Spleen (tissue), 11 donors: ENCODE data around the gene NFKBIE. TPM values are rescaled to one million over a fixed set of nuclear protein-coding genes. Genes with fewer than 3 reads are reported as not detected.
A peak's percentile ranks its signal among the peaks of the same experiment; 100 is the strongest.

Source experiments
- DNase-seq: peaks from one replicate; pipeline ENCODE4 v3.0.0-alpha.2; 2020
- H3K27ac ChIP-seq, 8 donors: fragments of 200-600 bp; sonication (generic) in 7 of 8; 1 replicate in 4 of 8; 2 replicates in 4 of 8; pipeline versions ENCODE4 v1.5.0 to v1.8.0; 2016 to 2021; ENCODE audit warnings: inconsistent platforms in 4 of 8, mild to moderate bottlenecking in 4 of 8, moderate library complexity in 1 of 8
- H3K27me3 ChIP-seq, 7 donors: fragments of 200-600 bp; sonication (generic) in 6 of 7; replicated peaks in 1 of 7; 1 replicate in 4 of 7; 2 replicates in 3 of 7; pipeline versions ENCODE4 v1.5.0 to v1.8.0; 2016 to 2021; ENCODE audit warnings: inconsistent platforms in 3 of 7, mild to moderate bottlenecking in 1 of 7
- H3K36me3 ChIP-seq, 6 donors: fragments of 200-600 bp; sonication (generic) in 5 of 6; 1 replicate in 4 of 6; 2 replicates in 2 of 6; pipeline versions ENCODE4 v1.5.0 to v1.8.0; 2016 to 2021; ENCODE audit warnings: inconsistent platforms in 2 of 6
- H3K4me1 ChIP-seq, 6 donors: fragments of 200-600 bp; sonication (generic) in 5 of 6; 1 replicate in 3 of 6; 2 replicates in 3 of 6; pipeline versions ENCODE4 v1.5.0 to v1.8.0; 2016 to 2021; ENCODE audit warnings: inconsistent platforms in 3 of 6
- H3K4me3 ChIP-seq, 8 donors: fragments of 200-600 bp; sonication (generic) in 7 of 8; 1 replicate in 4 of 8; 2 replicates in 4 of 8; pipeline versions ENCODE4 v1.5.0 to v1.8.0; 2016 to 2021; ENCODE audit warnings: inconsistent platforms in 4 of 8, mild to moderate bottlenecking in 4 of 8, moderate library complexity in 2 of 8
- H3K9me3 ChIP-seq, 8 donors: fragments of 200-600 bp; sonication (generic) in 7 of 8; 1 replicate in 4 of 8; 2 replicates in 4 of 8; pipeline versions ENCODE4 v1.5.0 to v1.8.0; 2016 to 2021; ENCODE audit warnings: inconsistent platforms in 4 of 8
- POLR2A ChIP-seq, 3 donors: fragments of 450-650 bp; IDR thresholded peaks; one replicate each; pipeline ENCODE4 v1.5.1; 2017; ENCODE audit warnings: antibody characterized with exemption in 3 of 3, mild to moderate bottlenecking in 1 of 3
- POLR2AphosphoS5 ChIP-seq, 3 donors: sonication (generic); formaldehyde crosslinking; IDR thresholded peaks; one replicate each; pipeline ENCODE4 v1.5.1; 2017; ENCODE audit warnings: antibody characterized with exemption in 3 of 3
- WGBS, 5 donors: extraction: QIAGEN DNeasy Blood & Tissue Kit in 3 of 5; methylation state at CpG; one replicate each; pipeline versions ENCODE4 v1.1.5 to v1.1.7; 2013 to 2018; 5-methylcytosine and 5-hydroxymethylcytosine counted together
- intact Hi-C: fragments of 100-400 bp; cut with DNase I; formaldehyde crosslinking; loops from one replicate; pipeline ENCODE4 v1.15.0; 2023; ENCODE audit warnings: low total_unique reads
- polyA plus RNA-seq, 3 donors: library from polyadenylated mRNA; stranded (reverse); fragments of 200-250 nt; gene quantifications; one replicate each; pipeline ENCODE4 v1.2.1, GENCODE V29; 2013
- total RNA-seq, 7 donors: library from RNA; depleted of rRNA in 3 of 7; stranded (reverse); fragments of >200 nt in 3 of 7; fragmentation: NEBNext Ultra II Directional in 4 of 7; extraction: Animal tissue kit (Norgen Biotek cat#: 25700) in 4 of 7; gene quantifications; one replicate each; pipeline versions ENCODE4 v1.1.0 to v1.2.1, GENCODE V29; 2016 to 2021
- TF ChIP-seq, protein P1 (sequence below), 11 experiments: fragments of 200-600 bp in 7 of 11; fragments of 450-650 bp in 4 of 11; sonication (generic) in 4 of 11; IDR thresholded peaks in 8 of 11; conservative IDR thresholded peaks in 3 of 11; 1 replicate in 7 of 11; 2 replicates in 4 of 11; pipeline versions ENCODE4 v1.4.0 to v1.8.0; 2016 to 2021; ENCODE audit warnings: antibody characterized with exemption in 11 of 11, inconsistent platforms in 4 of 11, mild to moderate bottlenecking in 1 of 11
- donor health status: healthy with polysubstance abuse.
- donor health status: DM: no; HTN: no; CAD: no; lungs with moderate emphysema.
- donor health status: DM: no; HTN: no; CAD: no.
- donor health status: Bipolar disorder and iron deficiency.
- donor health status: healthy.
- donor health status: DM: no; HTN: no; CAD: no.
- donor health status: DM: yes; HTN: yes; CAD: no.

NFKBIE gene
- total and polyA plus RNA-seq, 10 donors = 32.2 to 89.7 (median 49.0) TPM

DNA sequence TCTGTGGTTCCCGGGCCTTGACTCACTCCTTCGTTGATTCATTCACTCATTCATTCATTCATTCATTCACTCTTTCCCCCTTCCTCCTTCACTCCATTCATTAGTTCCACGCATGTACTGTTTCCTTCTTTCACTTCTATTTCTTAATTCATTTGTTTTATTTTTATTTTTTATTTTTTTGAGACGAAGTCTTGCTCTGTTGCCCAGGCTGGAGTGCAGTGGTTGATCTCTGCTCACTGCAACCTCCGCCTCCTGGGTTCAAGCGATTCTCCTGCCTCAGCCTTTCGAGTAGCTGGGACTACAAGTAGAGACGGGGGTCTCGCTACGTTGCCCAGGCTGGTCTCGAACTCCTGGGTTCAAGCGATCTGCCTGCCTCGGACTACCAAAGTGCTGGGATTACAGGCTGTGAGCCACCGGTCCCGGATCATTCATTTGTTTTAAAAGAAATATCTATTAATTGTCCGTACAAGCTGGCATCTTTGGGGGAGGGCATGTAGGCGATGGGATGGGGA lies 427 bp upstream of the NFKBIE start:
- Histone ChIP-seq H3K9me3 (no peaks in the 10 kb centered on the region), H3K27ac (peak overlapping the region; percentile 94 to 98 (median 96)), H3K27me3 (peaks cover 0 to 27% (median 9%) of the 10 kb centered on the region in 7 donors), H3K4me3 (peak overlapping the region in 7 of 8 donors; percentile 90 to 97 (median 94)), H3K36me3 (peaks cover 2 to 21% (median 11%) of the 10 kb centered on the region in 6 donors), H3K4me1 (peaks cover 27 to 87% (median 68%) of the 10 kb centered on the region in 6 donors)
- intact Hi-C loops = no loop called here
- DNase-seq = peak; percentile 80
- WGBS, 5 donors = 55 to 64% (median 60%) methylated on average over 17 of the region's 17 CpGs
- TF ChIP-seq POLR2A (IDR thresholded peaks at IDR 0.05) (no peak), POLR2AphosphoS5 (IDR thresholded peaks at IDR 0.05) (no peak)
- TF ChIP-seq, protein P1, sequence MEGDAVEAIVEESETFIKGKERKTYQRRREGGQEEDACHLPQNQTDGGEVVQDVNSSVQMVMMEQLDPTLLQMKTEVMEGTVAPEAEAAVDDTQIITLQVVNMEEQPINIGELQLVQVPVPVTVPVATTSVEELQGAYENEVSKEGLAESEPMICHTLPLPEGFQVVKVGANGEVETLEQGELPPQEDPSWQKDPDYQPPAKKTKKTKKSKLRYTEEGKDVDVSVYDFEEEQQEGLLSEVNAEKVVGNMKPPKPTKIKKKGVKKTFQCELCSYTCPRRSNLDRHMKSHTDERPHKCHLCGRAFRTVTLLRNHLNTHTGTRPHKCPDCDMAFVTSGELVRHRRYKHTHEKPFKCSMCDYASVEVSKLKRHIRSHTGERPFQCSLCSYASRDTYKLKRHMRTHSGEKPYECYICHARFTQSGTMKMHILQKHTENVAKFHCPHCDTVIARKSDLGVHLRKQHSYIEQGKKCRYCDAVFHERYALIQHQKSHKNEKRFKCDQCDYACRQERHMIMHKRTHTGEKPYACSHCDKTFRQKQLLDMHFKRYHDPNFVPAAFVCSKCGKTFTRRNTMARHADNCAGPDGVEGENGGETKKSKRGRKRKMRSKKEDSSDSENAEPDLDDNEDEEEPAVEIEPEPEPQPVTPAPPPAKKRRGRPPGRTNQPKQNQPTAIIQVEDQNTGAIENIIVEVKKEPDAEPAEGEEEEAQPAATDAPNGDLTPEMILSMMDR (IDR thresholded peaks at IDR 0.05 in 8 of 11, conservative IDR thresholded peaks at IDR 0.05 in 3 of 11) = no peak

DNA sequence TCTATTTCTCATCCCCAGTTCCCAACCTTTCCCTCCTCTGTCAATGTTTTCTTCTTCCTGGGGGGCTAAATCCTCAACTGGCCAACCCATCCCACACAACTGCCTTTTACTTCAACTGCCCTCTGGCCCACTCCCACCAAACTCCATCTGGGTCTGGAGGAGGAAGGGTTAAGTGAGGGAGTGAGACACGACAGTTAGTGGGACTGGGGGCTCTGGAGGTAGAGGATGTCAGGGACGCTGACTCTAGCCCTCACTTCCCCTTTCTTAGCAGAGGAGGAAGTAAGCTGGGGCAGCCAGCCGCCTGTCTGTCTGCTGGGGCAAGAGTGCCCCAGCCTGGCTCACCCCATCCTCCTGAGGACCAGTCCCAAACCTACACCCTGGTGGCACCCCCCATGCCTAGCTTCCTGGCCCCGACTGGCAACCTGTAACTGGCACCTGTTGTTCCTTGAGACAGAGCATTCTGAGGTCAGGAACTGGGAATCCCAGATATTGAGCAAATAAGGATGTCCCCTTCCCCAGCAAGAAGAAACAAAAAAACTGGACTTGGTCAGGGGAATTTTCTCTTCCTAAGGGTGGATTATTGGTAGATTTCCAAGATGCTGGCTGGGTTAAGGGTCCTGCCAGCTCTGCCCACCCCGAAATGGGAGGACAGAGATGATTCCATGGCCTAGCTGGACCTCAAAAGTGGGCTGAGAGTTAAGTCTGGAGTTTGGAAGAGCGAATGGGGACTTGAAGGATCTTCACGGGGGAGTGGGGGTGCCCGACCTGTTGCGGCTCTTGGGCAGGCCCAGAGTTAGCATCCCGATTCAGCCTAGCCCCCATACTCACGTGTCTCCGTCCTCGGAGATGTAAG lies 971 bp downstream of the NFKBIE start:
- Histone ChIP-seq H3K27ac (peak overlapping the region; percentile 94 to 98 (median 96)), H3K9me3 (no peaks in the 10 kb centered on the region), H3K4me1 (peaks cover 27 to 89% (median 69%) of the 10 kb centered on the region in 6 donors), H3K27me3 (peaks cover 0 to 13% (median 0%) of the 10 kb centered on the region in 7 donors), H3K4me3 (peak overlapping the region; percentile 90 to 98 (median 94)), H3K36me3 (peaks cover 2 to 35% (median 22%) of the 10 kb centered on the region in 6 donors)
- DNase-seq = peak; percentile 95
- intact Hi-C loops = no loop called here
- WGBS, 5 donors = 0 to 1% (median 1%) methylated on average over 13 of the region's 13 CpGs
- TF ChIP-seq, protein P1 (IDR thresholded peaks at IDR 0.05 in 8 of 11, conservative IDR thresholded peaks at IDR 0.05 in 3 of 11) = peak in 3 of 11 experiments; percentile 4 to 16 (median 10)
- TF ChIP-seq POLR2A (IDR thresholded peaks at IDR 0.05) (no peak), POLR2AphosphoS5 (IDR thresholded peaks at IDR 0.05) (peak; percentile 9 to 81 (median 71))

DNA sequence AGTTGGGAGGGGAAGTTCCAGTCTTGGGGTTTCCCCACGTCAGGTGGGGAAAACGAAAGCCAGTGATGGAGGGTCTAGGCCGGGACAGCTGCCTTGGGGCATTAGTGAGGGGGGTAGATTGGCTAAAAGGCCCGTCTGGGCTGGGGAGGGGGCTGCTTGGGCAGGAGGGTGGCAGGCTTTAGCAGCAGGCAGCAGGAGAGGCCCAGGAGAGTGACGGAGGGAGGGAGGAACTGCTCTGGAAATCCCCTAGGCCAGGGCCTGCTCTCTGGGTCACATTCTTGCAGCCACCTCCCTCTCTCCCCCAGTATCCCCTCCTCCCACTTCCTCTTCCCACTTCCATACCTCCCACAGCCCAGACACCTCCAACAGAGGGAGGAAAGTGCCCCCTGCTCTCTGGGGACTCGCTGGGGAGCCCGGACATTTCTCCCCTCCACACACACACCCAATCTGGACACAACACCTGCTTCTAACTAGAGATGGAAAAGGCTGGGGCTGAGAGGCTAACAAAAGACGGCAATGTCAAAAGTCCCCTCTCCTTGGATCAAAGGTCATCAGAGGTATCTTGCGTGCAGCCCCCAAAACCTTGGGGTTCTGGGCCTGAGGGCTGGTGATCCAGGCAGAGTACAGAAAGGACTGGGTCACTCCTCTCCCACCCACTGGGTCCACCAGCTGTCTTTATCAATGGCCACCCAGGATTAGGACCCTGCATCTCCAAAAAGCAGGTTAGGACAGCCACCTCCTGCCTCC lies 1.8 kb downstream of the NFKBIE start:
- H3K9me3 ChIP-seq = no peaks in the 10 kb centered on the region
- TF ChIP-seq POLR2A (IDR thresholded peaks at IDR 0.05) = no peak
- peak in 1 of 3 donors; percentile 5 for TF ChIP-seq POLR2AphosphoS5 (IDR thresholded peaks at IDR 0.05)
- TF ChIP-seq, protein P1 (IDR thresholded peaks at IDR 0.05 in 8 of 11, conservative IDR thresholded peaks at IDR 0.05 in 3 of 11) = no peak
- peak overlapping the region; percentile 94 to 98 (median 96) for H3K27ac ChIP-seq
- peaks cover 0 to 5% (median 0%) of the 10 kb centered on the region in 7 donors for H3K27me3 ChIP-seq
- 1 to 10% (median 2%) methylated on average over 8 to 9 of the region's 9 CpGs for WGBS, 5 donors
- H3K4me1 ChIP-seq = peaks cover 30 to 92% (median 77%) of the 10 kb centered on the region in 6 donors
- intact Hi-C loops = no loop called here
- H3K36me3 ChIP-seq = peaks cover 2 to 43% (median 30%) of the 10 kb centered on the region in 6 donors
- DNase-seq = peak; percentile 83
- peak overlapping the region; percentile 90 to 98 (median 94) for H3K4me3 ChIP-seq
